ENCODE measurements around the gene LENEP.

- TF ChIP-seq, protein P1, sequence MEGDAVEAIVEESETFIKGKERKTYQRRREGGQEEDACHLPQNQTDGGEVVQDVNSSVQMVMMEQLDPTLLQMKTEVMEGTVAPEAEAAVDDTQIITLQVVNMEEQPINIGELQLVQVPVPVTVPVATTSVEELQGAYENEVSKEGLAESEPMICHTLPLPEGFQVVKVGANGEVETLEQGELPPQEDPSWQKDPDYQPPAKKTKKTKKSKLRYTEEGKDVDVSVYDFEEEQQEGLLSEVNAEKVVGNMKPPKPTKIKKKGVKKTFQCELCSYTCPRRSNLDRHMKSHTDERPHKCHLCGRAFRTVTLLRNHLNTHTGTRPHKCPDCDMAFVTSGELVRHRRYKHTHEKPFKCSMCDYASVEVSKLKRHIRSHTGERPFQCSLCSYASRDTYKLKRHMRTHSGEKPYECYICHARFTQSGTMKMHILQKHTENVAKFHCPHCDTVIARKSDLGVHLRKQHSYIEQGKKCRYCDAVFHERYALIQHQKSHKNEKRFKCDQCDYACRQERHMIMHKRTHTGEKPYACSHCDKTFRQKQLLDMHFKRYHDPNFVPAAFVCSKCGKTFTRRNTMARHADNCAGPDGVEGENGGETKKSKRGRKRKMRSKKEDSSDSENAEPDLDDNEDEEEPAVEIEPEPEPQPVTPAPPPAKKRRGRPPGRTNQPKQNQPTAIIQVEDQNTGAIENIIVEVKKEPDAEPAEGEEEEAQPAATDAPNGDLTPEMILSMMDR (conservative IDR thresholded peaks at IDR 0.05; ENCODE audit: low read length), result no peak
- no peak for TF ChIP-seq EZH2phosphoT487 (IDR thresholded peaks at IDR 0.05; ENCODE audit: borderline replicate concordance, low read depth, low read length)
These were observed 36.8 kb upstream of the LENEP start for GRCh38 chr1:154956544-154956941.
